GM19372 (cell line): ENCODE measurements around the gene SLC45A2.
"Not testable (repeated sequence)": the region's sequence is repeated elsewhere in the genome, so short reads cannot be mapped to it uniquely, and the experiment has no call there.

Source experiments
- ATAC-seq: cut with Tn5 transposase; IDR thresholded peaks from one replicate; pipeline ENCODE4 v1.9.1; 2021; ENCODE audit warnings: mild to moderate bottlenecking, low read depth, moderate library complexity; ENCODE audit not compliant: unreplicated experiment

The SLC45A2 gene

GRCh38 chr5:33931136-33931535, 53.4 kb downstream of the SLC45A2 start:
- no peak for ATAC-seq

GRCh38 chr5:33929925-33930690, 54.4 kb downstream of the SLC45A2 start:
- no peak for ATAC-seq

- no peak for ATAC-seq
These were observed 56.2 kb downstream of the SLC45A2 start for GRCh38 chr5:33928283-33928682.

- ATAC-seq = no peak
These were observed 56.8 kb downstream of the SLC45A2 start for GRCh38 chr5:33927685-33928084.

- ATAC-seq = no peak
These were observed 59.2 kb downstream of the SLC45A2 start for GRCh38 chr5:33925278-33925677.

GRCh38 chr5:33921002-33921401, 63.5 kb downstream of the SLC45A2 start:
- no peak for ATAC-seq

- ATAC-seq = not testable (repeated sequence)
These were observed 69.6 kb downstream of the SLC45A2 start for GRCh38 chr5:33914844-33915243.

GRCh38 chr5:33906248-33906647, 78.2 kb downstream of the SLC45A2 start:
- not testable (repeated sequence) for ATAC-seq

GRCh38 chr5:33905381-33905780, 79.1 kb downstream of the SLC45A2 start:
- no peak for ATAC-seq

- no peak for ATAC-seq
These were observed 81.4 kb downstream of the SLC45A2 start for GRCh38 chr5:33903118-33903517.

- ATAC-seq = no peak
These were observed 83.3 kb downstream of the SLC45A2 start for GRCh38 chr5:33901156-33901555.
